Uterus (tissue), 2 donors: ENCODE measurements around the gene ANKRD42.

Experiments used
- POLR2A ChIP-seq, 2 donors: fragments of 450-650 bp; IDR thresholded peaks; one replicate each; pipeline ENCODE4 v1.6.1; 2016; ENCODE audit warnings: antibody characterized with exemption in 2 of 2, mild to moderate bottlenecking in 1 of 2, moderate library complexity in 1 of 2
- TF ChIP-seq, protein P1 (sequence below), 4 experiments: fragments of 200-600 bp in 2 of 4; fragments of 450-650 bp in 2 of 4; sonication (generic) in 2 of 4; IDR thresholded peaks; one replicate each; pipeline ENCODE4 v1.5.1; 2016 to 2019; ENCODE audit warnings: antibody characterized with exemption in 4 of 4, mild to moderate bottlenecking in 2 of 4, moderate library complexity in 1 of 4

DNA sequence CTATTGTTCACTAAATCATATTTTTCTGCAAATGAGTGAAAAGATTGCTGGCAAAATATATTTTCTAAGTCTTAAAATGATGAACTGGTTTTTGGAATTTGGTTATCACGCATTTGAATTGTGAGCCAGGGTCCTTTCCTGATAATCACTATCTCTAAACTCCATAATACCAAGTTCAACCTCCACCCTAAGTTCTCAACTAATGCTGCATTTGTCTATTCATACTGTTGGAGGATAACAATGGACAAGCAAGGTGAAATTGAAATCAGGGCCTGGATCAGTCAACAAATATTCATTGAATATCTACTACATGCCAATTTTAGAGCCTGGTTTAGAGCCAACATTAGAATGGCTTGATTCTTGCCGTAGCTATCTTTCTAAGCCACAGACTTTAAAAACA is 41.2 kb upstream of the ANKRD42 start:
- TF ChIP-seq POLR2A (IDR thresholded peaks at IDR 0.05): no peak
- TF ChIP-seq, protein P1, sequence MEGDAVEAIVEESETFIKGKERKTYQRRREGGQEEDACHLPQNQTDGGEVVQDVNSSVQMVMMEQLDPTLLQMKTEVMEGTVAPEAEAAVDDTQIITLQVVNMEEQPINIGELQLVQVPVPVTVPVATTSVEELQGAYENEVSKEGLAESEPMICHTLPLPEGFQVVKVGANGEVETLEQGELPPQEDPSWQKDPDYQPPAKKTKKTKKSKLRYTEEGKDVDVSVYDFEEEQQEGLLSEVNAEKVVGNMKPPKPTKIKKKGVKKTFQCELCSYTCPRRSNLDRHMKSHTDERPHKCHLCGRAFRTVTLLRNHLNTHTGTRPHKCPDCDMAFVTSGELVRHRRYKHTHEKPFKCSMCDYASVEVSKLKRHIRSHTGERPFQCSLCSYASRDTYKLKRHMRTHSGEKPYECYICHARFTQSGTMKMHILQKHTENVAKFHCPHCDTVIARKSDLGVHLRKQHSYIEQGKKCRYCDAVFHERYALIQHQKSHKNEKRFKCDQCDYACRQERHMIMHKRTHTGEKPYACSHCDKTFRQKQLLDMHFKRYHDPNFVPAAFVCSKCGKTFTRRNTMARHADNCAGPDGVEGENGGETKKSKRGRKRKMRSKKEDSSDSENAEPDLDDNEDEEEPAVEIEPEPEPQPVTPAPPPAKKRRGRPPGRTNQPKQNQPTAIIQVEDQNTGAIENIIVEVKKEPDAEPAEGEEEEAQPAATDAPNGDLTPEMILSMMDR (IDR thresholded peaks at IDR 0.05): no peak
